CD4-positive, CD25-positive, alpha-beta regulatory T cell (primary cell): ENCODE data around the gene STRA8. TPM values are rescaled to one million over a fixed set of nuclear protein-coding genes. Genes with fewer than 3 reads are reported as not detected.

Source experiments
- ATAC-seq, 2 donors: fragments of 150-1000 bp; cut with Tn5 transposase; one replicate each; pipeline ENCODE4 v1.10.0; 2021; ENCODE audit warnings: low read depth in 2 of 2, moderate number of reproducible peaks in 2 of 2, moderate library complexity in 1 of 2
- DNase-seq, 3 donors: peaks; one replicate each; pipeline versions ENCODE4 v3.0.0 to v3.0.0-alpha.2; 2012 to 2022; ENCODE audit warnings: mixed read lengths in 1 of 3
- H3K27ac ChIP-seq: one replicate; pipeline ENCODE4 v1.7.0; 2013; ENCODE audit warnings: mild to moderate bottlenecking, low read length; ENCODE audit not compliant: insufficient read depth, poor library complexity, severe bottlenecking
- H3K27me3 ChIP-seq: one replicate; pipeline ENCODE4 v1.7.0; 2013; ENCODE audit warnings: low read length; ENCODE audit not compliant: control insufficient read depth, insufficient read depth
- H3K36me3 ChIP-seq: one replicate; pipeline ENCODE4 v1.7.0; 2013; ENCODE audit warnings: mild to moderate bottlenecking, low read length, moderate library complexity; ENCODE audit not compliant: control insufficient read depth, insufficient read depth
- H3K4me1 ChIP-seq: 2 replicates; pipeline ENCODE4 v1.7.0; 2013; ENCODE audit warnings: mild to moderate bottlenecking, low read length; ENCODE audit not compliant: insufficient read depth, control insufficient read depth, poor library complexity, severe bottlenecking
- H3K4me3 ChIP-seq: one replicate; pipeline ENCODE4 v1.7.0; 2013; ENCODE audit warnings: low read depth, mild to moderate bottlenecking, low read length, moderate library complexity
- H3K9me3 ChIP-seq, 2 experiments: 1 replicate in 1 of 2; 2 replicates in 1 of 2; pipeline ENCODE4 v1.7.0; 2013; ENCODE audit warnings: low read length in 2 of 2, mild to moderate bottlenecking in 1 of 2, moderate library complexity in 1 of 2; ENCODE audit not compliant: control insufficient read depth in 2 of 2
- H3K27ac Mint-ChIP-seq, 3 donors: one replicate each; pipeline ENCODE4 v1.8.0; 2020 to 2022; ENCODE audit warnings: mild to moderate bottlenecking in 3 of 3, mixed read lengths in 3 of 3, moderate library complexity in 2 of 3
- H3K27me3 Mint-ChIP-seq: one replicate; pipeline ENCODE4 v1.8.0; 2022; ENCODE audit warnings: mild to moderate bottlenecking, mixed read lengths
- H3K36me3 Mint-ChIP-seq: one replicate; pipeline ENCODE4 v1.8.0; 2020; ENCODE audit warnings: mixed read lengths
- H3K4me1 Mint-ChIP-seq, 4 donors: one replicate each; pipeline ENCODE4 v1.8.0; 2020 to 2022; ENCODE audit warnings: mixed read lengths in 4 of 4, mild to moderate bottlenecking in 1 of 4
- H3K4me3 Mint-ChIP-seq, 4 donors: one replicate each; pipeline ENCODE4 v1.8.0; 2020 to 2022; ENCODE audit warnings: mild to moderate bottlenecking in 4 of 4, mixed read lengths in 4 of 4, moderate library complexity in 3 of 4
- H3K9me3 Mint-ChIP-seq, 7 donors: one replicate each; pipeline ENCODE4 v1.8.0; 2020 to 2022; ENCODE audit warnings: mixed read lengths in 7 of 7, mild to moderate bottlenecking in 3 of 7, moderate library complexity in 2 of 7
- polyA plus RNA-seq, 4 donors: library from polyadenylated mRNA; unstranded; fragments of 300-500 nt; fragmentation: Illumina TruSeq; gene quantifications; one replicate each; pipeline ENCODE4 v1.2.3, GENCODE V29; 2021
- total RNA-seq: library from RNA; stranded (reverse); gene quantifications from one replicate; pipeline ENCODE4 v1.2.3, GENCODE V29; 2022

The STRA8 gene
- total and polyA plus RNA-seq, 5 donors from 2014 or later = not detected

DNA sequence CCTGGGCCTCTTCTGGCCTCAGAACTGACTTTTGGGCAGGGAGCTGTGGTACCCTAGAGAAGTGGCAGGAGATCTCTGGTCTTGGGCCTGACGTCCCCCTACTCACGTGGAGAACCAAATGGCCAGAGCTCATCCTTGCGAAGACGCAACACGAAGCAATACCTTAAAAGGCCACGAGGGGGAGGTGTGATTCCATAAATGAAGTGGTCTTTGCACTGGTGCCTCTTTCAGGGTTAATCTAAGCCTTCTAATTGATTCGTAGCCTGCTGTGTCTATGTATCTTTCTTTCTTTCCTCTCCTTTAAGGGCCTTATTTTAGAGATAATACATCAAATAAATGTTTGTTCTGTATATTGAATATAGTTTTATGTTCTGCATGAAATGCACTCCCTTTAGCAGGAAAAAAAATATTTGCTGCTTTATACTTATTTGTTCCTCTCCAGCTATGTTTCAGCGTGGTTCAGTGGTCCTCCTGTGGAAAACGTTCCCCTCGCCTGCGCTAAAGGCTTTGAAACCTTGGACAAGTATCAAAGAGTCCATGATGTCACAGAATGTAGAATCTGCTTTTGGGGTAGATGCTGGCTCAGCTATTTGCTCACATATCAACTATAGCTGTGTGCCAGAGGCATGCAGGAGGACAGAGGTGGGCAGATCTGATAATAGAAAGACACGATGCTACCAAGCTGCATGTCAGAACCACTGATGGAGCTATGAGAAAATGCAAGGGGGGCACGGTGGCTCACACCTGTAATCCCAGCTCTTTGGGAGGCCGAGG is 41.0 kb downstream of the STRA8 start:
- ATAC-seq = peak; percentile 68 to 72
- Mint-ChIP-seq H3K36me3 (no peaks in the 10 kb centered on the region), H3K27ac (no peak overlapping the region), H3K4me3 (no peak overlapping the region), H3K27me3 (peaks cover 16% of the 10 kb centered on the region), H3K9me3 (no peaks in the 10 kb centered on the region), H3K4me1 (peaks cover 0 to 5% (median 1%) of the 10 kb centered on the region in 4 donors)
- H3K4me3 ChIP-seq = no peak overlapping the region
- H3K4me1 ChIP-seq = no peaks in the 10 kb centered on the region
- peak; percentile 50 to 78 (median 62) for DNase-seq
- no peak overlapping the region for H3K27ac ChIP-seq
- no peaks in the 10 kb centered on the region for H3K9me3 ChIP-seq
- H3K27me3 ChIP-seq = no peaks in the 10 kb centered on the region
- no peaks in the 10 kb centered on the region for H3K36me3 ChIP-seq

DNA sequence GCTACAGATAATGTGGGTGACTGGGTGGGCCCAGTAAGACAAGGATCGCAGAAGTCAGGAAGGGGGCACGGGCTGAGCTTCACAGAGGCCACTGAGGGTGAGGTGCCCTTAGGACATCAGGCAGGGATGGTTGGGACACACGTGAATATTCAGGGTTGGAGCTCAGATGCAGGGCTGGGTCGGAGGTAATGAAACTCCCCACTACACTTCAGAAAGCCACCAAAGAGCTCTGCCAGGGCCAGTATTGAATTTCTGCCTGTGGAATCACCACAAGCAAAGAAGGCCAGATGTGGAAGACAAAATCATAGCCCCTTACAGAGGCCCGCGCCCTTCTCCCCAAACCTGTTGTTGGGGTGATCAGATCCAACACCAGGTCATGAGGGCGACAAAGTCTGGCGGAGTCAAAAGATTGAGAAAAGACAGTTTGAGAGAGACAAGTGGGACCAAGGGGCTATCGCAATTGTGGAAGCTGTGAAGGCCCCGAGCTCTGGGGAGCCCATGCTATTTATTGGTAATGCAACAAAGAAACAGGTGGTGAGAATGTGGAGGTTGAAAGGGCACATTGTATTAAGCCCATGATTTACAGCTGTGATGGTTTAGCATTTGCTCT is 42.4 kb downstream of the STRA8 start:
- Histone ChIP-seq H3K36me3 (no peaks in the 10 kb centered on the region), H3K4me3 (no peak overlapping the region), H3K9me3 (no peaks in the 10 kb centered on the region), H3K27me3 (peaks cover 3% of the 10 kb centered on the region), H3K4me1 (no peaks in the 10 kb centered on the region), H3K27ac (no peak overlapping the region)
- Mint-ChIP-seq H3K36me3 (no peaks in the 10 kb centered on the region), H3K4me3 (no peak overlapping the region), H3K4me1 (peaks cover 0 to 5% (median 1%) of the 10 kb centered on the region in 4 donors), H3K9me3 (no peaks in the 10 kb centered on the region), H3K27me3 (peaks cover 16% of the 10 kb centered on the region), H3K27ac (no peak overlapping the region)
- ATAC-seq (no peak), DNase-seq (no peak)

DNA sequence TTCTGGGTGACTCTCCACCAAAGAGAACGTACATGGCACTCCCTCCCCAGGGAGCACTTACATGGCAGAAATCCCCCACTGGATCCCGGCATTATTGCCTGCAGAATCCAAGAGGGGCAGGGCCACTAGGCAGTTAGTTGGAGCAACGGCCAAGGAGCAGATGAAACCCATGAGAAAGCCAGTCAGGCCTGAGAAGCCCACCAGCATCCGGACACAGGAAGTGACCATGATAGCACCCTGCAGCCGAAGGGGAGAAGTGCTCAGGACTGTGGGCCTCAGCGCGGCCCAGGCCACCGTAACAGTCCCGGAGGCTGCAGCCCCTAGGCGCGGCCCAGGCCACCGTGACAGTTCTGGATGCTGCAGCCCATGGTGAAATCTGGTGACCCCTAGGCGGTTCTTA is 43.5 kb downstream of the STRA8 start:
- ATAC-seq = no peak
- no peaks in the 10 kb centered on the region for H3K9me3 Mint-ChIP-seq
- Histone ChIP-seq H3K4me1 (peaks cover 6% of the 10 kb centered on the region), H3K27ac (no peak overlapping the region), H3K4me3 (no peak overlapping the region), H3K27me3 (peaks cover 3% of the 10 kb centered on the region), H3K9me3 (no peaks in the 10 kb centered on the region), H3K36me3 (no peaks in the 10 kb centered on the region)
- H3K36me3 Mint-ChIP-seq = no peaks in the 10 kb centered on the region
- peaks cover 6 to 12% (median 8%) of the 10 kb centered on the region in 4 donors for H3K4me1 Mint-ChIP-seq
- H3K27ac Mint-ChIP-seq = no peak overlapping the region
- DNase-seq = no peak
- no peak overlapping the region for H3K4me3 Mint-ChIP-seq
- H3K27me3 Mint-ChIP-seq = peaks cover 17% of the 10 kb centered on the region

DNA sequence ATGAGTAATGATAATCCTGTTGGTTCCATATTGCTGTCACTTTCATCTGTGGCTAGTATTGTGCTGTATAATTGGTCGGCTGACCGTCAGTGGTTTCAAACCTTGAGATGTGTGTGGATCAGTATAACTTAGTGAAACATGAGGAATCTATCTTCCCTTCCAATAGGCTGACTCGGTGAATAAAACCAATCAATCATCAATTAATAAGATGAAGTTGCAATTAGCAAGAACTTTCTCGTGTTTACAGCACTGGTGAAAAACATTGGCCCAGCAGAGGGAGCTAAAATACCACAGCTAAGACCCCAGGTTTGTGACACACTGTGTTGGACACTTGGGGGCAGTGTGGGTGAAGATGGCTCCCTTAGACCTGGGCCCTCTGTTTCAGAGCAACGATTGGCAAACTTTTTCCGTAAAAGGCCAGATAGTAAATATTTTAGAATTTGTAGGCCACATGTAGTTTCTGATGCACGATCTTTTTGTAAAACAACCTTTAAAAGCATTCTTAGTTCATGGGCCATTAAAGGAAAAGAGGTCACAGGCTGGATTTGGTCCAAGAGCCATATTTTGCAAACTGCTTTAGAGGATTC is 47.8 kb downstream of the STRA8 start:
- Histone ChIP-seq H3K36me3 (no peaks in the 10 kb centered on the region), H3K27me3 (peaks cover 3% of the 10 kb centered on the region), H3K9me3 (no peaks in the 10 kb centered on the region), H3K27ac (no peak overlapping the region), H3K4me1 (peaks cover 6% of the 10 kb centered on the region), H3K4me3 (peak overlapping the region; percentile 8)
- H3K27me3 Mint-ChIP-seq = peaks cover 5% of the 10 kb centered on the region
- H3K27ac Mint-ChIP-seq = peak overlapping the region in 2 of 3 donors; percentile 11 to 65
- DNase-seq = peak; percentile 64 to 91 (median 80)
- ATAC-seq = peak; percentile 97 to 98
- no peaks in the 10 kb centered on the region for H3K9me3 Mint-ChIP-seq
- no peak overlapping the region for H3K4me3 Mint-ChIP-seq
- peaks cover 6 to 19% (median 14%) of the 10 kb centered on the region in 4 donors for H3K4me1 Mint-ChIP-seq
- no peaks in the 10 kb centered on the region for H3K36me3 Mint-ChIP-seq

DNA sequence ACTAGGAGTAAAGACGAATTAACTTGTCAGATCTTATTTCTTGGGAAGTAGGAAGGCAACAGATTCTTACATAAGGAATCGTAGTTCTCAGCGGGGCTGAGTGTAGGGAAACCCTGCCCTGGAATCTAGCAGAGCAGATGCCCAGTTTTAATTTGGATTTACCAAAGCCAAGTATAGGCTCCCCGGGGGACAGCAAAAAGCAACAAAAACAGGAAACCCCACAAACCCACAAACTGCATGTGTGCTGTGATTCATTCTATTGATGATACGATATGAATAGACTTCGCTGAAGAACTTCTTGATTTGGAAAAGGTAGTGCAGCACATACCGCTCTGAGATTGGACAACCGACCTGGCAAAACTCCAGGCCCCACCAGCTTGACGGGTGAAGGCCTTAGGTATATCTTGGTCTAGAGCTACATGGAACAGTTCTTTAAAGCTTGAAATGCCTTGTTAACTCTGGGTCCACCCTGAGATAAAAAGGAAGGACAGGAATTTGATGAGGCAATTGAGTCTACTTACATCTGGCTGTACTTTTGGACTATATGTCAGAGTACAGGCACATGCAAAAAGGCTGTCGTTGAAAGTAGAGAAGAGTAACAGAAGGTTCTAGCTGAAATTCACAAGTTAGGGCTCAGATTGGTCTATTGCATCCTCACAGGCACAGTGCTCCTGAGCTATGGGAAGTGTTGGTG is 49.1 kb downstream of the STRA8 start:
- Histone ChIP-seq H3K4me1 (peaks cover 6% of the 10 kb centered on the region), H3K9me3 (no peaks in the 10 kb centered on the region), H3K27ac (no peak overlapping the region), H3K27me3 (peaks cover 3% of the 10 kb centered on the region), H3K4me3 (peak overlapping the region; percentile 16), H3K36me3 (no peaks in the 10 kb centered on the region)
- H3K9me3 Mint-ChIP-seq = no peaks in the 10 kb centered on the region
- H3K27me3 Mint-ChIP-seq = peaks cover 5% of the 10 kb centered on the region
- H3K4me3 Mint-ChIP-seq = peak overlapping the region in 1 of 4 donors; percentile 16
- peak overlapping the region; percentile 4 to 46 (median 43) for H3K27ac Mint-ChIP-seq
- H3K4me1 Mint-ChIP-seq = peaks cover 6 to 19% (median 14%) of the 10 kb centered on the region in 4 donors
- DNase-seq (peak in 1 of 3 donors; percentile 9), ATAC-seq (peak in 1 of 2 donors; percentile 17)
- no peaks in the 10 kb centered on the region for H3K36me3 Mint-ChIP-seq

DNA sequence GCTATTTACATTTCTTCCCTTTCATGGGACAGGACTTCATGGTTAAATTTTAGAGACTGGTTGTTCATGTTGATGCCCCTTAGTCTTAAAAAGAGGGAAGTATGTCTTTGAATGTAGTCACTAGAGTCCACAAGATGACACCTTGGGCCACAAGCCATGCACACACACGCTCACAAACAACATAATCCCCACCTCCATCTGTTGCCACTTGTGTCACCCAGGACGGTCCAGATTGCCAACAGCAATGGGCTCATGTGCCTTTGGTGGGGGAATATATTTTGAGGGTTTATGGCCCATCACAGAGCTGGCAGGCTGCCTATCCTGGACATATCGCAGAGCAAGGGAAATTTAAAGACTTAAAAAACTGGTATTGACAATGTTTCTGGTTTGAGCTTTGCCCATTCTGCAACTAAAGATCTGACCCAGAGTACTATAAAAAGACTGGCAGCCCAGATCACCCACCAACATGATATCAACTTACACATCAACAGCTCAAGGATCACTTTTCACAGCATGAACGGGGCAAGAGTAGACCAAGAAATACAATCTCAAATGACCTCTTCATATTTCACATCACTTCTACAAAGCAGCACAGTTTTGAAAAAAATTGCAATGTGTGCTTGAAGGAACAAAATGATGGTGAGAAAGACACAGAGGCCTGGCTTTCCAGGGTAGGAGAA is 50.5 kb downstream of the STRA8 start:
- Histone ChIP-seq H3K4me3 (no peak overlapping the region), H3K9me3 (no peaks in the 10 kb centered on the region), H3K27me3 (peaks cover 3% of the 10 kb centered on the region), H3K27ac (no peak overlapping the region), H3K4me1 (peaks cover 6% of the 10 kb centered on the region), H3K36me3 (no peaks in the 10 kb centered on the region)
- Mint-ChIP-seq H3K4me3 (no peak overlapping the region), H3K27me3 (peaks cover 5% of the 10 kb centered on the region), H3K9me3 (no peaks in the 10 kb centered on the region), H3K27ac (no peak overlapping the region), H3K4me1 (peaks cover 6 to 19% (median 14%) of the 10 kb centered on the region in 4 donors), H3K36me3 (no peaks in the 10 kb centered on the region)
- DNase-seq (no peak), ATAC-seq (no peak)

DNA sequence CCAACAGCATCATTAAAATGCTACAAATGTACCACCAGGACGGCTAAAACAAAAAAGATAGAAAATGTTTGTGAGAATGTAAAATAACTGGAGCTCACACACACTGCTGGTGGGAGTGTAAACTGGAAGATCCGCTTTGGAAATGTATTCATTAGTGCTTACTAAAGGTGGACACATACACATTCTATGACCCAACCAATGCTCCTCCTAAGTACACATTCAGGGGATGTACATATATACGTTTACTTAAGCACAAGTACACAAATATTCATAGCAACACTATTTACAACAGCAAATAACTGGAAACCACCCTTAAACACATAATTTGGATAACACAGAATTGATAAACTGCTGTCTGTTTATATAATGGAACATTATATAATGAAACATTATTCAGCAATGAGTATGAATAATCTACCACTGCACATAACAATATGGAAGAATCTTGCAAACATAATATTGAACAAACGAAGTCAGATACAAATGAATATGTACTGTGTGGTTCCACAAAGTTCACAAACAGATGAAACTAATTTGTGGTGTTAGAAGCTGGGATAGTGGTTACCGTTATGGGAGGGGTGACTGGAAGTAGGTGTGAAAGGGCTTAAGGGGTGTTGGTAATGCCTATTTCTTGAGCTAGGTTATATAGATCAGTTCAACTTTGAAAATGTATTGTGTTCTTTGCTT is 52.1 kb downstream of the STRA8 start:
- Histone ChIP-seq H3K36me3 (no peaks in the 10 kb centered on the region), H3K27me3 (no peaks in the 10 kb centered on the region), H3K27ac (no peak overlapping the region), H3K4me1 (peaks cover 6% of the 10 kb centered on the region), H3K4me3 (no peak overlapping the region), H3K9me3 (no peaks in the 10 kb centered on the region)
- ATAC-seq (no peak), DNase-seq (no peak)
- H3K4me1 Mint-ChIP-seq = peaks cover 6 to 19% (median 14%) of the 10 kb centered on the region in 4 donors
- H3K27me3 Mint-ChIP-seq = peaks cover 9% of the 10 kb centered on the region
- no peak overlapping the region for H3K27ac Mint-ChIP-seq
- H3K9me3 Mint-ChIP-seq = no peaks in the 10 kb centered on the region
- H3K36me3 Mint-ChIP-seq = no peaks in the 10 kb centered on the region
- H3K4me3 Mint-ChIP-seq = no peak overlapping the region
